NCI-H524 treated with DMSO at 0.1 percent for 48 hours (cell line): ENCODE data around the gene ADK.

ENCODE experiments used
- DNase-seq: peaks from one replicate; lab custom pipeline; 2025; lab: John Stamatoyannopoulos, UW

ADK gene

GRCh38 chr10:74361678-74362077, 210.7 kb downstream of the ADK start:
- DNase-seq, result no peak

- no peak for DNase-seq
Observed at GRCh38 chr10:74363727-74364126, 212.7 kb downstream of the ADK start.

- DNase-seq, result no peak
Observed at GRCh38 chr10:74365109-74365508, 214.1 kb downstream of the ADK start.

GRCh38 chr10:74371696-74372095, 220.7 kb downstream of the ADK start:
- no peak for DNase-seq

GRCh38 chr10:74373059-74373458, 222.0 kb downstream of the ADK start:
- DNase-seq, result no peak

GRCh38 chr10:74377476-74377875, 226.5 kb downstream of the ADK start:
- no peak for DNase-seq

- DNase-seq, result no peak
Observed at GRCh38 chr10:74379474-74379873, 228.5 kb downstream of the ADK start.

- DNase-seq, result no peak
Observed at GRCh38 chr10:74380795-74381194, 229.8 kb downstream of the ADK start.

GRCh38 chr10:74381291-74381853, 230.4 kb downstream of the ADK start:
- peak; percentile 15 for DNase-seq

GRCh38 chr10:74382663-74383062, 231.6 kb downstream of the ADK start:
- no peak for DNase-seq

- DNase-seq, result no peak
Observed at GRCh38 chr10:74383642-74384041, 232.6 kb downstream of the ADK start.

- DNase-seq, result no peak
Observed at GRCh38 chr10:74384615-74385183, 233.7 kb downstream of the ADK start.

- no peak for DNase-seq
Observed at GRCh38 chr10:74388801-74389200, 237.8 kb downstream of the ADK start.

- no peak for DNase-seq
Observed at GRCh38 chr10:74391786-74392185, 240.8 kb downstream of the ADK start.

GRCh38 chr10:74394416-74394969, 243.5 kb downstream of the ADK start:
- no peak for DNase-seq

- no peak for DNase-seq
Observed at GRCh38 chr10:74400186-74400585, 249.2 kb downstream of the ADK start.

- no peak for DNase-seq
Observed at GRCh38 chr10:74406006-74406405, 255.0 kb downstream of the ADK start.

- no peak for DNase-seq
Observed at GRCh38 chr10:74415146-74415839, 264.3 kb downstream of the ADK start.

GRCh38 chr10:74417397-74417796, 266.4 kb downstream of the ADK start:
- DNase-seq, result no peak

- peak; percentile 82 for DNase-seq
Observed at GRCh38 chr10:74418285-74418872, 267.4 kb downstream of the ADK start.

- peak; percentile 3 for DNase-seq
Observed at GRCh38 chr10:74419491-74419951, 268.5 kb downstream of the ADK start.

GRCh38 chr10:74419958-74420375, 268.9 kb downstream of the ADK start:
- DNase-seq, result no peak

GRCh38 chr10:74424565-74424964, 273.5 kb downstream of the ADK start:
- no peak for DNase-seq
